Muscle layer of colon (tissue), 2 donors: ENCODE results near the gene FAM124A.
A peak's percentile ranks its signal among the peaks of the same experiment; 100 is the strongest.

Experiments used
- H3K27ac ChIP-seq: one replicate; pipeline ENCODE4 v1.7.0; 2013; ENCODE audit warnings: low read depth, mild to moderate bottlenecking, low read length, moderate library complexity
- H3K27me3 ChIP-seq, 2 donors: one replicate each; pipeline ENCODE4 v1.7.0; 2013; ENCODE audit warnings: low read length in 2 of 2, mild to moderate bottlenecking in 2 of 2; ENCODE audit not compliant: insufficient read depth in 2 of 2, control insufficient read depth in 1 of 2
- H3K36me3 ChIP-seq: one replicate; pipeline ENCODE4 v1.7.0; 2013; ENCODE audit warnings: mild to moderate bottlenecking, low read length; ENCODE audit not compliant: insufficient read depth
- H3K4me1 ChIP-seq: one replicate; pipeline ENCODE4 v1.7.0; 2013; ENCODE audit warnings: mild to moderate bottlenecking, low read length; ENCODE audit not compliant: insufficient read depth
- H3K4me3 ChIP-seq, 2 donors: one replicate each; pipeline ENCODE4 v1.7.0; 2013; ENCODE audit warnings: low read length in 2 of 2, low read depth in 1 of 2, mild to moderate bottlenecking in 1 of 2, moderate library complexity in 1 of 2
- H3K9ac ChIP-seq: one replicate; pipeline ENCODE4 v1.7.0; 2013; ENCODE audit warnings: low read length
- H3K9me3 ChIP-seq: one replicate; pipeline ENCODE4 v1.7.0; 2013; ENCODE audit warnings: mild to moderate bottlenecking, low read length
- donor health status: abdominal sarcoma.
- donor health status: Adenocarcinoma of cecum.

FAM124A gene

GRCh38 chr13:51233117-51233826 is 11.1 kb downstream of the FAM124A start:
- no peak overlapping the region for H3K9ac ChIP-seq
- peaks cover 30% of the 10 kb centered on the region for H3K4me1 ChIP-seq
- H3K4me3 ChIP-seq, result no peak overlapping the region
- H3K36me3 ChIP-seq, result peaks cover 8% of the 10 kb centered on the region
- no peak overlapping the region for H3K27ac ChIP-seq
- no peaks in the 10 kb centered on the region for H3K9me3 ChIP-seq
- no peaks in the 10 kb centered on the region for H3K27me3 ChIP-seq

DNA sequence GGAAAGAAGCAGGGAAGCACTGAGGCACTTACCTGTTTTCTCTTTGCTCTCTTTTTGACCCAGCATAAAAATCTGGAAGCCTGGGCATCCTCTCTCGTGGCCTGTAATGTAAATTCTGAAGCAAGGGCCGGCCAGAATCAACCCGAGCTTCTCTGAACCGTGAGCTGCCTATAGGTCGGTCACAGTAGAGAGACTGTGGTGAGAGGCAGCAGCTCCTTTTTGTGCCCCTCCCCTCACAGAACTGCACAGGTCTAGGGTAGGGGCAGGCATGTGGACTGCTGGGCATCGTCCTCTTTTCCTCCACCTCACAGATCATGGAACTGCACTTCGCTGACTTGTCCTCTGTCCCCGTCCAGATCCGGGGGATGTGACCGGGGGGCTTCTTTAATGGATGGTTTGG is 12.5 kb downstream of the FAM124A start:
- no peak overlapping the region for H3K9ac ChIP-seq
- H3K27me3 ChIP-seq, result no peaks in the 10 kb centered on the region
- peaks cover 8% of the 10 kb centered on the region for H3K36me3 ChIP-seq
- no peaks in the 10 kb centered on the region for H3K9me3 ChIP-seq
- no peak overlapping the region for H3K4me3 ChIP-seq
- H3K4me1 ChIP-seq, result peaks cover 19% of the 10 kb centered on the region
- no peak overlapping the region for H3K27ac ChIP-seq

DNA sequence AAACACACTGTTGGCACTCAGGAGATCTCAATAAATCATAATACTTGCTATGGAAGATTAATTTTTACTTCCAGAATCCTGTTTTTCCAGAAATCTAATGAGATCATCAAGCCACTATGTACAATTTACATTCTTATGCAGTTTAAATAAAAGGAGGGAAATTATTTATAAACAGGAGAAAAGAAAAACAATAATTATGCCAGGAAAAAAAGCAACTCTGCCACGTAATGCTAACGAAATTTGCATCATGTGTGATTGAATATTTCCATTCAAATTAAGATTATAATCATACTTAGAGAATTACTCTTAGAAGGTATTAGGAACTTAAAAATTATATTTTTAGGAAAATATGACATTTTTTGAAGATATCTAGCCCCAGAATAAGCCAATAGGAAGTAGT is 13.0 kb downstream of the FAM124A start:
- Histone ChIP-seq H3K4me3 (no peak overlapping the region), H3K9ac (no peak overlapping the region), H3K36me3 (peaks cover 8% of the 10 kb centered on the region), H3K27me3 (no peaks in the 10 kb centered on the region), H3K4me1 (peaks cover 20% of the 10 kb centered on the region), H3K9me3 (no peaks in the 10 kb centered on the region), H3K27ac (peak overlapping the region; percentile 25)

DNA sequence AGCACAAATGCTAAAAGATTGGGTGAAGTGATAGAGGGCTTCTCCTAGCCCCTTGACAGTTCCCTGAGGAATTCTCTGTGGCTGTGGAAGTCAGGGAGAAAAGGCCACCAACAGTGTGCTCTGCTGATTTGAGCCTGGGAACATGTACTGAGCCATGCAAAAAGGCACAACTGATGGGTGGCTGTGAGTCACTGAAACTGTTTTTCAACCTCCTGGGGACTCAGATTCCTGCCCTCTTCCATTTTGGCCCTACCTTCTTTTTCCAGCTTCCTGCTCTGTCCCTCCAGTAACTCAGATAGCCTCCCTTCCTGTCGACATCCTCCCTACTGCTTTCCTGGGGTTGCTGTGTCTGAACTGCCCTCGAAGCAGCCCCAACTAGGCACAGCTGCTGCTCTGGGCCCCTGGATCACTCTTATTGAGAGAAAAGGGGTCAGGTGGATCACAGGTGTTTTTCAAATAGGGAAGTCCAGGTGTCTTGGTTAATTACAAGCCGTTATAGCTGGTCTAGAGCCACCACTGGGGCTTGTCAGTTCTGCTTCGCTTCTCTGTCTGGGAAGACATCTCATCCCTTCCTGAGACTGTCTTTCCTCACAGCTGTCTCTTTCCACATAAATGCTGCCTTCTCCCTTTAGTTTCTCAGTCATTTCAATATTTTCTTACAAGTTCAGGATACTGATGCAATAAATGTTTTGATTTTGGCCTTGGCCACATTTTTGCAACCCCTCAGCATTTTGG is 13.7 kb downstream of the FAM124A start:
- Histone ChIP-seq H3K27ac (peak overlapping the region; percentile 25), H3K9me3 (no peaks in the 10 kb centered on the region), H3K27me3 (no peaks in the 10 kb centered on the region), H3K4me3 (no peak overlapping the region), H3K36me3 (peaks cover 8% of the 10 kb centered on the region), H3K9ac (no peak overlapping the region), H3K4me1 (peaks cover 23% of the 10 kb centered on the region)

DNA sequence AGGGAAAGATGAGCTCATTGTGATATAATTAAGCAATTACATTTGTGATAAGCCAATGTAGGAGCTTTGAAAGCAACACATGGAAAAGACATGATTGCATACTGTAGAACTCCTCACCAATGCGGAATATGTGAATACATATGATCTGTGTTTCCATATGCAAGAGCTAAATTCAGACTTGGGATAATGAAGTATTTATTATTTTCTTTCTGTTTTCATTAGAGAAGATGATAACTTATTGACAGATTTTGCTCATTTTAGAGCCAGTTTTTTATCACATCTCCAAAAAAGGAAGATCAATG is 14.2 kb downstream of the FAM124A start:
- Histone ChIP-seq H3K27ac (no peak overlapping the region), H3K27me3 (no peaks in the 10 kb centered on the region), H3K4me3 (no peak overlapping the region), H3K9me3 (no peaks in the 10 kb centered on the region), H3K9ac (no peak overlapping the region), H3K36me3 (peaks cover 8% of the 10 kb centered on the region), H3K4me1 (peaks cover 23% of the 10 kb centered on the region)

DNA sequence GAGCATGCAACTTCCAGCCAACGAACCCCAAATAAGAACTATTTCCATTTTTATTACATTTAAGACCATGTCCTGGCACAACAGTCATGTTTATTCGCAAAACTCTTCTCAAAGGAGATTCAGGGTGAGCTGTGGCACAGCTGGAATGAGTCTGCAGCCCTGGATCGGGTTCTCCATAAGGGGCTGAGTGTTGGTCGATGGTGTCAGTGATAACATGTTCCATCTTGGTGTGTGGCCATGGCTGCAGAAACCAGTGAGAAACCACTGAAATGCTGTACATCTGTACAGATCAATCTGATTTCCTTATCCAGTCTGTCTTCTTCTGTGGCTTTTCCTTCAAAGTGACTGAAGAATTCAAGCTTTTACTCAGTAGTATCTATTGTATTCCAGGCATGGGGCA is 15.2 kb downstream of the FAM124A start:
- Histone ChIP-seq H3K9ac (no peak overlapping the region), H3K36me3 (peaks cover 7% of the 10 kb centered on the region), H3K9me3 (no peaks in the 10 kb centered on the region), H3K4me1 (peaks cover 26% of the 10 kb centered on the region), H3K27me3 (no peaks in the 10 kb centered on the region), H3K4me3 (no peak overlapping the region), H3K27ac (no peak overlapping the region)

- H3K27me3 ChIP-seq, result no peaks in the 10 kb centered on the region
- no peak overlapping the region for H3K9ac ChIP-seq
- peaks cover 31% of the 10 kb centered on the region for H3K4me1 ChIP-seq
- H3K36me3 ChIP-seq, result peaks cover 2% of the 10 kb centered on the region
- H3K27ac ChIP-seq, result no peak overlapping the region
- no peaks in the 10 kb centered on the region for H3K9me3 ChIP-seq
- no peak overlapping the region for H3K4me3 ChIP-seq
Observed at GRCh38 chr13:51237887-51238286, 15.7 kb downstream of the FAM124A start.

DNA sequence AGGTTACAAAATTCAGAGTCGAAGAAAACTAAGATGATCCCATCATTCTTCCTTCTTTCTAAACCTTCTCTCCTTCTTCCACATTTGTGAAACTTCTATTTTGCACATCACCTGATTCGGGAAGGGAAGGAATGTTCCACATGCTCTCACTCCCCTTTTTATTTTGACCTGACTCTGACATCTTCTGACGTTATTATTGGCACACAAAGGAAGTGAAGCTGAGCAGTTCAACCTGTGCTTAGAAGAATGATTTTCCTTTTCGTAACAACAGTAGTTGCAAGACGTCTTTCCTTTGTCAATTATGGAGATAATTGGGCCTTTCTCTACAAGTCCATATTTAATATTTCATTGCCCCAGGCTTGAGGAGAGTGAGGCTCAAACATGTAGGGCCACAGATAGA is 18.0 kb downstream of the FAM124A start:
- H3K27ac ChIP-seq, result peak overlapping the region; percentile 8
- H3K4me1 ChIP-seq, result peaks cover 43% of the 10 kb centered on the region
- H3K4me3 ChIP-seq, result no peak overlapping the region
- no peak overlapping the region for H3K9ac ChIP-seq
- H3K9me3 ChIP-seq, result no peaks in the 10 kb centered on the region
- H3K27me3 ChIP-seq, result no peaks in the 10 kb centered on the region
- H3K36me3 ChIP-seq, result no peaks in the 10 kb centered on the region

DNA sequence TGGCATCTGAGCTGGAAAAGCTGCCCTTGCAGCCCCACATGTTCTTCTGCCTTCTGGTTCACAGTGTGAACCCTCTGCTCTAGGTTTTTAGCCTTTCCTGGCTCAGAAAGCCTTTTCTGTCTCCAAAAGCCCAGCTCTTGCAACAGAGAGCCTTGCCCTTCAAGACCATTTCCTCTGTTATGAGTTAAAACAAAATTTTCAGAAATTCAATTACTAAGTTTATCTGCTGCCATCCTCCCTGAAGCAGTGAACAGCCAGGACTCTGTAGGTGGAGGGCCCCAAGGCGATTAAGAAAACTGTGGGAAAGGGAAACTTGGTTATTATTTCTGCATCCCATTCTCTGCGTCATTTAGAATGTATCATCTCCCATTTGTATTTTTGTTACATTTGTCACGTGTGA is 18.8 kb downstream of the FAM124A start:
- H3K36me3 ChIP-seq, result no peaks in the 10 kb centered on the region
- no peak overlapping the region for H3K9ac ChIP-seq
- H3K9me3 ChIP-seq, result no peaks in the 10 kb centered on the region
- no peaks in the 10 kb centered on the region for H3K27me3 ChIP-seq
- no peak overlapping the region for H3K4me3 ChIP-seq
- peak overlapping the region; percentile 69 for H3K27ac ChIP-seq
- H3K4me1 ChIP-seq, result peaks cover 51% of the 10 kb centered on the region

DNA sequence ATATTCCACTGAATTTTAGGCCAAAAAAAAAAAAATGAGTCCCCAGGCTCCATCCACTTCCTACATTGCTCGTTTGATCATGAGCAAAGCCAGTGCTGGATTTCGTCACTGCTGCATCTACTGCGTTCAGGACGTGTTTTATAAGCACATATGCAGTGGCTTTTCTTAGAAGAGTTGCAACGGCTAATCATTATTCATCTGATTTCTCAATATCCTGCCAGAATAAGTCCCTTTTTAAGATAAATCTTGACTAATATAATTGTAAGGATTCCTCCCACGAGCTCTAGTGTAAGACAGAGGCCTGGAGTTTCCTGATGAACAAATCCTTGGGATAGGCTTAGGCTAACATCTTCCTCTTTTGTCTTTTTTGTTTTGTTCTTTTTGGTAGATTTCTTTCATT is 19.5 kb downstream of the FAM124A start:
- H3K4me3 ChIP-seq, result no peak overlapping the region
- peak overlapping the region; percentile 69 for H3K27ac ChIP-seq
- no peaks in the 10 kb centered on the region for H3K27me3 ChIP-seq
- H3K9ac ChIP-seq, result no peak overlapping the region
- no peaks in the 10 kb centered on the region for H3K9me3 ChIP-seq
- no peaks in the 10 kb centered on the region for H3K36me3 ChIP-seq
- H3K4me1 ChIP-seq, result peaks cover 59% of the 10 kb centered on the region

DNA sequence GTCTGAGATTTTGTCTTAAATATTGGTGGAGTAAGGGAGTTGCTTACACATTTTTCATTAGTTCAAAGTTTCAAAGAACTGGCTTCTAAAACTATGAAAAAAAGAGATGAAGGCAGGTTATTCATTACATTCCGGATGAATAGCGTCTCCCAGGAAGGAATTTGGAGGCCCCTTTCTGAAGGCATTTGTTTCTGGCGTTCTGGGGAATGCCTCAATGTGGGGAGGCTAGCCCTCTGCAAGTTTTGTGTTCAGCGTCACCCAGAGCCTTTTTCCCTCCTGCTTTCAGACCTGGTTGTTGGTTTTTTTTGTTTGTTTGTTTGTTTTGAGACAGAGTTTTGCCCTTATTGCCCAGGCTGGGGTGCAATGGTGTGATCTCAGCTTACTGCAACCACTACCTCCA is 21.0 kb downstream of the FAM124A start:
- no peak overlapping the region for H3K4me3 ChIP-seq
- no peak overlapping the region for H3K27ac ChIP-seq

DNA sequence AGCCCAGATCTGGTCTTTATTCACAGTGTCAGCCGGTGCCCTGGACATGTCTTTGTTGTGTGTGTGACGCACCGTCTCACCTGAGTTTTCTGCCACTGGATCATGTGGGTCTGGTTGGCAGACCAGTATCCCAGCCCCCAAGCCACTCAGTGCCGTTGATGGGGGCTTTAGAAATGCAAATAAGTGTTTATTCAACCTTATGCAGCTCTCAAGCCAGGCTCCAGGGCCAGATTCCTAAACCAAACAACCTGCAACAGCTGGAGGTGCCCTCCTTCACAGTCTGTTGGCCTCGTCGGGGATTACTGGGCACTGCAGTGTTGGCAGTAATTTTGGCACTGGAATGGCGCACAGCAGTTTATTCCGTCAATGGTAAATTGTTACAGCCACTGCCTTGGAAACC is 21.6 kb downstream of the FAM124A start:
- peaks cover 79% of the 10 kb centered on the region for H3K4me1 ChIP-seq

More for the DNA sequence above, 21.0 kb downstream of the FAM124A start:
- Histone ChIP-seq H3K36me3 (no peaks in the 10 kb centered on the region), H3K4me1 (peaks cover 74% of the 10 kb centered on the region), H3K9me3 (no peaks in the 10 kb centered on the region), H3K9ac (no peak overlapping the region), H3K27me3 (no peaks in the 10 kb centered on the region)

More for the DNA sequence above, 21.6 kb downstream of the FAM124A start:
- peak overlapping the region; percentile 48 for H3K27ac ChIP-seq
- no peaks in the 10 kb centered on the region for H3K36me3 ChIP-seq
- H3K4me3 ChIP-seq, result no peak overlapping the region
- no peaks in the 10 kb centered on the region for H3K27me3 ChIP-seq
- H3K9ac ChIP-seq, result no peak overlapping the region
- H3K9me3 ChIP-seq, result no peaks in the 10 kb centered on the region
